Measurements from ENCODE around the gene RCN1.

- no peak for TF ChIP-seq EZH2phosphoT487 (IDR thresholded peaks at IDR 0.05; ENCODE audit: insufficient read depth, low read depth)
- no peak for TF ChIP-seq EZH2 (IDR thresholded peaks at IDR 0.05; ENCODE audit: insufficient read depth, poor library complexity, severe bottlenecking)
Measured at GRCh38 chr11:32110795-32111194, 19.9 kb downstream of the RCN1 start.
